ENCODE measurements around the gene TST. TPM values are rescaled to one million over a fixed set of nuclear protein-coding genes. Genes with fewer than 3 reads are reported as not detected.

The TST gene
- total and polyA plus RNA-seq, 2 of the 8 experiments (the other 6 are each of a cell fraction or from before 2014, with no cell fraction given) = 22.6 to 61.6 TPM

DNA sequence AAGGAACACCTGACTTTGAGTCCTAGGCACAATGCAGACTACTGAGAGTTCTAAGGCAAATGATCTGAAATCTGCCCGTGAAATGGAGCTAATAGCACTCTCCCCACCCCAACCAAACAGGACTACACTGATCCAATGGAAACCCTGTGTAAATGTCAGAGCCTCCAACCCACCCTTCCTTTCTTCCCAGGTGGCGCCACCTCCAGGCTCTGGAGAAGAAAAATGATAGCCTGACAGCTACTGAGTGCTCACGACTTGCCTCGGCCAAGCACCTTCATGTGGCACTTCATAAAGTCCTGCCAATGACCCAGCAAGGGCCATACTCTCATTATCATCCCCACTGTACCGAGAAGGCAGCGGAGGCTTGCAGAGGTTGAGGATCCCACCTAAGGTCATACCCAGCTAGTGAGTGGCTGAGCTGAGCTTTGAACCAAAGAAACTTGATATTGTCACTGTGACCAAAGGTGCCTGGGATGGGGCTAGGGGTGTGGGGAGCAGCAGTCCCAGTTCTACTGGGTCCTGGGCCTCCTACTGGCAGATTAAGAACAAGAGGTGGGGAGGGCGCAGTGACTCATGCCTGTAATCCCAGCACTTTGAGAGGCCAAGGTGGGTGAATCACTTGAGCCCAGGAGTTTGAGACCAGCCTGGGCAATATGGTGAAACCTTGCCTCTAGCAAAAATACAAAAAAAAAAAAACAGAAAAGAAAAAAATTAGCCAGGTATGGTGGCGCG, 20.5 kb downstream of the TST start:
- Histone ChIP-seq H2BK20ac (ENCODE audit: low read length) (no peak overlapping the region), H3K4me1 (replicated peaks in 1 of 4; ENCODE audit: control insufficient read depth in 3 of 4, insufficient read depth in 4 of 4, low read length in 3 of 4) (peaks cover 0 to 7% (median 2%) of the 10 kb centered on the region in 4 experiments; a peak in 6 of 7 replicates), H4K91ac (replicated peaks; ENCODE audit: insufficient read length, low read length) (no peak overlapping the region), H3K4me2 (ENCODE audit: insufficient read depth in 1 of 2, low read depth in 2 of 2, low read length in 2 of 2) (no peak overlapping the region; a peak in 1 of 4 replicates), H3K27ac (ENCODE audit: low read depth, low read length) (no peak overlapping the region), H4K20me1 (replicated peaks in 1 of 2; ENCODE audit: control insufficient read depth in 1 of 2, insufficient read depth in 2 of 2, low read length in 2 of 2) (no peaks in the 10 kb centered on the region), H3K18ac (ENCODE audit: extremely low read depth, low read length) (no peak overlapping the region), H3K56ac (replicated peaks; ENCODE audit: insufficient read length, low read depth, low read length) (no peak overlapping the region), H3K9ac (replicated peaks in 1 of 4; ENCODE audit: extremely low read depth in 1 of 4, low read depth in 3 of 4, low read length in 3 of 4) (no peak overlapping the region), H3K9me3 (ENCODE audit: insufficient read depth in 2 of 2, low read depth in 1 of 2, low read length in 1 of 2) (no peaks in the 10 kb centered on the region), H3K79me2 (ENCODE audit: control insufficient read depth in 1 of 2, insufficient read depth in 2 of 2, low read length in 2 of 2) (no peaks in the 10 kb centered on the region), H2BK15ac (ENCODE audit: low read length) (no peak overlapping the region), H2AK5ac (ENCODE audit: low read depth, low read length) (no peak overlapping the region), H3K36me3 (ENCODE audit: control insufficient read depth in 2 of 4, insufficient read depth in 4 of 4, low read length in 3 of 4) (no peaks in the 10 kb centered on the region), H3K14ac (ENCODE audit: insufficient read length) (no peak overlapping the region), H3K4me3 (ENCODE audit: extremely low read depth in 1 of 4, insufficient read depth in 2 of 4, low read depth in 3 of 4, low read length in 4 of 4) (no peak overlapping the region), H2BK5ac (ENCODE audit: low read depth, low read length) (no peak overlapping the region), H3K23me2 (ENCODE audit: low read depth, low read length) (no peaks in the 10 kb centered on the region), H3K79me1 (ENCODE audit: low read depth, low read length) (no peaks in the 10 kb centered on the region), H2BK12ac (ENCODE audit: low read depth, low read length) (peak overlapping the region; percentile 80; the same call in 1 of the 2 replicates), H3K27me3 (replicated peaks in 1 of 4; ENCODE audit: control insufficient read depth in 3 of 4, extremely low read depth in 1 of 4, insufficient read depth in 3 of 4, low read length in 3 of 4) (0 out of 7 replicates have a peak, but pooled peaks cover 0 to 3% (median 0%) of the 10 kb centered on the region in 4 experiments), H2AFZ (ENCODE audit: low read length) (no peak overlapping the region), H3K23ac (ENCODE audit: insufficient read length) (no peak overlapping the region), H4K8ac (ENCODE audit: extremely low read depth, insufficient read depth, low read length) (no peak overlapping the region; the same call in 1 of the 2 replicates), H3K4ac (replicated peaks; ENCODE audit: insufficient read length, low read depth, low read length) (no peak overlapping the region), H2BK120ac (replicated peaks; ENCODE audit: low read depth, low read length) (no peak overlapping the region), H4K5ac (ENCODE audit: insufficient read length, low read depth, low read length) (no peak overlapping the region)
- TF ChIP-seq, protein P1, sequence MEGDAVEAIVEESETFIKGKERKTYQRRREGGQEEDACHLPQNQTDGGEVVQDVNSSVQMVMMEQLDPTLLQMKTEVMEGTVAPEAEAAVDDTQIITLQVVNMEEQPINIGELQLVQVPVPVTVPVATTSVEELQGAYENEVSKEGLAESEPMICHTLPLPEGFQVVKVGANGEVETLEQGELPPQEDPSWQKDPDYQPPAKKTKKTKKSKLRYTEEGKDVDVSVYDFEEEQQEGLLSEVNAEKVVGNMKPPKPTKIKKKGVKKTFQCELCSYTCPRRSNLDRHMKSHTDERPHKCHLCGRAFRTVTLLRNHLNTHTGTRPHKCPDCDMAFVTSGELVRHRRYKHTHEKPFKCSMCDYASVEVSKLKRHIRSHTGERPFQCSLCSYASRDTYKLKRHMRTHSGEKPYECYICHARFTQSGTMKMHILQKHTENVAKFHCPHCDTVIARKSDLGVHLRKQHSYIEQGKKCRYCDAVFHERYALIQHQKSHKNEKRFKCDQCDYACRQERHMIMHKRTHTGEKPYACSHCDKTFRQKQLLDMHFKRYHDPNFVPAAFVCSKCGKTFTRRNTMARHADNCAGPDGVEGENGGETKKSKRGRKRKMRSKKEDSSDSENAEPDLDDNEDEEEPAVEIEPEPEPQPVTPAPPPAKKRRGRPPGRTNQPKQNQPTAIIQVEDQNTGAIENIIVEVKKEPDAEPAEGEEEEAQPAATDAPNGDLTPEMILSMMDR (IDR thresholded peaks at IDR 0.05; ENCODE audit: control extremely low read depth in 1 of 3, insufficient read depth in 1 of 3, low read depth in 1 of 3, low read length in 3 of 3) = peak; percentile 47 to 57 (median 54)
- TF ChIP-seq RFX5 (IDR thresholded peaks at IDR 0.05; ENCODE audit: borderline replicate concordance, low read depth, low read length) (no peak), RAD21 (IDR thresholded peaks at IDR 0.05 in 1 of 2, conservative IDR thresholded peaks at IDR 0.05 in 1 of 2; ENCODE audit: low read depth in 2 of 2, low read length in 2 of 2) (peak; percentile 34 to 48; a peak in 3 of 4 replicates)
- FAIRE-seq (no peak), DNase-seq (ENCODE audit: low read depth in 1 of 2, low spot score in 2 of 2) (no peak)
- 65% methylated on average over 7 of the region's 9 CpGs; no CpG with 5 or more reads in 1 of the 2 experiments for WGBS, 2 experiments (ENCODE audit: extremely low coverage in 1 of 2, insufficient coverage in 1 of 2, insufficient read length in 1 of 2, insufficient replicate concordance in 2 of 2, low coverage in 1 of 2, low lambda C conversion rate in 2 of 2, missing lambda C conversion rate in 1 of 2)
- ChIA-PET POLR2A (ENCODE audit: partially characterized antibody) (interaction anchor here (0.7 to 1.3 kb wide), 2 partner anchors 20 to 87 kb away, joined by 3 to 4 read pairs; partner anchors contain the start of genes MPST and TST), CTCF (ENCODE audit: partially characterized antibody) (interaction anchor here (0.6 to 3.8 kb wide), 30 partner anchors 8 to 475 kb away, joined by 3 to 26 read pairs (median 4); partner anchors contain the start of genes IFT27 and IL2RB)

Measured in H1 (cell line).